ENCODE data around the gene LMO7. TPM values are rescaled to one million over a fixed set of nuclear protein-coding genes. Genes with fewer than 3 reads are reported as not detected.
A peak's percentile ranks its signal among the peaks of the same experiment; 100 is the strongest.

Gene LMO7
- total RNA-seq, 1 experiment from 2014 or later, result 20.4 TPM

DNA sequence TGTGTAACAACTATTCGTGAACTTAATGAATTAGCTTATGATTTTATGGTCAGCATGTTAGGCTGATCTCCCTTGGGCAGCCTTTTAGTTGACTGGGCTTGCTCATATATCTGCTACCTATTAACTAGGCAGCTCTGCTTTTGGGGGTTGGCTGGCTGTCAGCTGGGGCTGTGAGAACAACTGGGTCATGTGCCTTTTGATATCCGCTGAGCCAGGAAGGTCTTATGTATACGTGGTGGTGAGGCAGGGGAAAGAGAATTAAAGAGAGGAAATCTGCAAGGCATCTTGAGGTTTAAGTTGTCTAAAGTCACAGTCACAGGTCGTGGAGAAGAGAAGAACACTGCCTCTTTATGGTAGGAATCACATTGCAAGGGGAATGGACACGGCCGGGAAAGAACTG lies 206.9 kb downstream of the LMO7 start:
- Histone ChIP-seq H3K4me2 (ENCODE audit: insufficient read depth, insufficient read length, low read length) (no peak overlapping the region), H3K14ac (ENCODE audit: insufficient read depth, low read length) (no peak overlapping the region), H3K4ac (ENCODE audit: low read depth, low read length) (no peak overlapping the region), H4K8ac (replicated peaks; ENCODE audit: insufficient read length, low read depth, low read length) (no peak overlapping the region), H2BK5ac (ENCODE audit: insufficient read length, low read length) (no peak overlapping the region), H4K91ac (ENCODE audit: insufficient read length, low read depth, low read length) (no peak overlapping the region), H3K27ac (ENCODE audit: insufficient read length, low read depth, low read length) (no peak overlapping the region), H2BK20ac (ENCODE audit: low read depth, low read length, poor library complexity, severe bottlenecking) (no peak overlapping the region), H2AK5ac (ENCODE audit: insufficient read length, low read length) (no peak overlapping the region), H4K5ac (ENCODE audit: insufficient read length, low read depth, low read length) (no peak overlapping the region), H3K79me1 (ENCODE audit: insufficient read depth, low read depth, low read length, poor library complexity, severe bottlenecking) (no peaks in the 10 kb centered on the region), H2AFZ (ENCODE audit: low read length) (no peak overlapping the region), H3K9me3 (ENCODE audit: control insufficient read depth, low read depth, low read length) (no peaks in the 10 kb centered on the region), H3T11ph (ENCODE audit: low read length) (no peak overlapping the region), H3K23ac (ENCODE audit: insufficient read length, low read depth, low read length) (no peak overlapping the region), H2BK12ac (ENCODE audit: insufficient read length, low read depth, low read length) (no peak overlapping the region), H3K79me2 (ENCODE audit: insufficient read depth, low read length) (no peaks in the 10 kb centered on the region), H3K18ac (ENCODE audit: insufficient read length, low read depth, low read length) (no peak overlapping the region), H3K27me3 (ENCODE audit: insufficient read depth, low read length) (no peaks in the 10 kb centered on the region), H4K20me1 (ENCODE audit: control insufficient read depth, insufficient read depth, insufficient read length) (no peaks in the 10 kb centered on the region), H2BK15ac (ENCODE audit: low read depth, low read length) (no peak overlapping the region), H3K56ac (ENCODE audit: insufficient read length, low read depth, low read length) (no peak overlapping the region), H3K4me1 (ENCODE audit: insufficient read depth, low read length) (no peaks in the 10 kb centered on the region), H3K23me2 (ENCODE audit: insufficient read length, low read depth, low read length, poor library complexity, severe bottlenecking) (no peaks in the 10 kb centered on the region), H2BK120ac (ENCODE audit: low read depth, low read length, poor library complexity, severe bottlenecking) (no peak overlapping the region), H3K9ac (ENCODE audit: extremely low read depth, insufficient read length, low read length) (no peak overlapping the region)
- WGBS (ENCODE audit: extremely low coverage, insufficient read length, low lambda C conversion rate), result no CpG with 5 or more reads among the region's 6 CpGs
- H3K36me3 Mint-ChIP-seq (ENCODE audit: insufficient read depth in 1 of 3, low read depth in 3 of 3), result peaks cover 13 to 29% (median 18%) of the 10 kb centered on the region in 3 experiments
- H3K27me3 Mint-ChIP-seq (ENCODE audit: low read depth), result no peaks in the 10 kb centered on the region
- peak overlapping the region in 1 of 3 experiments; percentile 4; a peak in 1 of 7 replicates for H3K27ac Mint-ChIP-seq
- DNase-seq, result no peak
- H3K4me3 Mint-ChIP-seq, result no peak overlapping the region
- TF ChIP-seq, protein P1, sequence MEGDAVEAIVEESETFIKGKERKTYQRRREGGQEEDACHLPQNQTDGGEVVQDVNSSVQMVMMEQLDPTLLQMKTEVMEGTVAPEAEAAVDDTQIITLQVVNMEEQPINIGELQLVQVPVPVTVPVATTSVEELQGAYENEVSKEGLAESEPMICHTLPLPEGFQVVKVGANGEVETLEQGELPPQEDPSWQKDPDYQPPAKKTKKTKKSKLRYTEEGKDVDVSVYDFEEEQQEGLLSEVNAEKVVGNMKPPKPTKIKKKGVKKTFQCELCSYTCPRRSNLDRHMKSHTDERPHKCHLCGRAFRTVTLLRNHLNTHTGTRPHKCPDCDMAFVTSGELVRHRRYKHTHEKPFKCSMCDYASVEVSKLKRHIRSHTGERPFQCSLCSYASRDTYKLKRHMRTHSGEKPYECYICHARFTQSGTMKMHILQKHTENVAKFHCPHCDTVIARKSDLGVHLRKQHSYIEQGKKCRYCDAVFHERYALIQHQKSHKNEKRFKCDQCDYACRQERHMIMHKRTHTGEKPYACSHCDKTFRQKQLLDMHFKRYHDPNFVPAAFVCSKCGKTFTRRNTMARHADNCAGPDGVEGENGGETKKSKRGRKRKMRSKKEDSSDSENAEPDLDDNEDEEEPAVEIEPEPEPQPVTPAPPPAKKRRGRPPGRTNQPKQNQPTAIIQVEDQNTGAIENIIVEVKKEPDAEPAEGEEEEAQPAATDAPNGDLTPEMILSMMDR (conservative IDR thresholded peaks at IDR 0.05), result no peak
- no peaks in the 10 kb centered on the region for H3K4me1 Mint-ChIP-seq
- peaks cover 4 to 5% of the 10 kb centered on the region in 2 experiments; a peak in 4 of 5 replicates for H3K9me3 Mint-ChIP-seq
